KMS-11 (cell line): ENCODE data around the gene MAML2.

Experiments
- H2AFZ ChIP-seq: fragments of 200-600 bp; sonication (generic); 2 replicates; pipeline ENCODE4 v1.6.1; 2016; ENCODE audit warnings: antibody characterized with exemption, mixed run types, low read depth
- H3K27ac ChIP-seq: fragments of 200-600 bp; sonication (generic); 2 replicates; pipeline ENCODE4 v1.6.1; 2016; ENCODE audit warnings: mild to moderate bottlenecking, mixed run types
- H3K27me3 ChIP-seq: fragments of 200-600 bp; sonication (generic); 2 replicates; pipeline ENCODE4 v1.6.1; 2017; ENCODE audit warnings: mild to moderate bottlenecking, low read depth, mixed run types, moderate library complexity; ENCODE audit not compliant: insufficient read depth
- H3K36me3 ChIP-seq: fragments of 200-600 bp; sonication (generic); 2 replicates; pipeline ENCODE4 v1.6.1; 2017; ENCODE audit warnings: mild to moderate bottlenecking, mixed run types; ENCODE audit not compliant: insufficient read depth
- H3K4me1 ChIP-seq: fragments of 200-600 bp; sonication (generic); 2 replicates; pipeline ENCODE4 v1.6.1; 2016; ENCODE audit warnings: mild to moderate bottlenecking, low read depth, mixed run types; ENCODE audit not compliant: poor library complexity, severe bottlenecking
- H3K4me2 ChIP-seq: fragments of 200-600 bp; sonication (generic); 2 replicates; pipeline ENCODE4 v1.7.0; 2016; ENCODE audit warnings: mild to moderate bottlenecking, mixed run types
- H3K4me3 ChIP-seq: fragments of 200-600 bp; sonication (generic); IDR thresholded peaks from 2 replicates; pipeline ENCODE4 v1.6.1; 2017; ENCODE audit warnings: low read depth, low read length, mixed read lengths; ENCODE audit not compliant: insufficient read depth
- H3K79me2 ChIP-seq: fragments of 200-600 bp; sonication (generic); 2 replicates; pipeline ENCODE4 v1.6.1; 2016; ENCODE audit warnings: low read depth, mixed run types; ENCODE audit not compliant: insufficient read depth
- H3K9ac ChIP-seq: fragments of 200-600 bp; sonication (generic); 2 replicates; pipeline ENCODE4 v1.6.1; 2016; ENCODE audit warnings: mild to moderate bottlenecking, mixed run types
- H4K20me1 ChIP-seq: fragments of 200-600 bp; sonication (generic); 2 replicates; pipeline ENCODE4 v1.6.1; 2016; ENCODE audit warnings: mild to moderate bottlenecking, mixed run types; ENCODE audit not compliant: insufficient read depth
- TF ChIP-seq, protein P1 (sequence below): fragments of 200-600 bp; sonication (generic); conservative IDR thresholded peaks from 2 replicates; pipeline ENCODE4 v1.6.1; 2017; ENCODE audit warnings: low read depth, mild to moderate bottlenecking, antibody characterized with exemption, low read length, moderate library complexity, mixed read lengths

Gene MAML2

DNA sequence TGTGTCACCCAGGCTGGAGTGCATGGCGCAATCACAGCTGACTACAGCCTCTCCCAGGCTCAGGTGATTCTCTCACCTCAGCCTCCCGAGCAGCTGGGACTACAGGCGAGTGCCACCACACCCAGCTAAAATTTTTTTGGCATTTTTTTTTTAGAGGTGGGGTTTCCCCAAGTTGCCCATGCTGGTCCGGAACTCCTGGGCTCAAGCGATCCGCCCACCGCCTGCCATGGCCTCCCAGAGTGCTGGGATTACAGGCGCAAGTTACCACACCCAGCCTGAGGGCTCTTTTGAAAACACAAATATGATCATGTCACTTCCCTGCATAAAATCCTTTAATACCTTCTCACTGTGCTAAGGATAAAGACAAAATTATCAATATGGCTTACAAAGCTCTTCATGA is 88.1 kb downstream of the MAML2 start:
- Histone ChIP-seq H3K27me3 (no peaks in the 10 kb centered on the region), H3K4me2 (no peak overlapping the region), H4K20me1 (no peaks in the 10 kb centered on the region), H3K4me1 (peaks cover 25% of the 10 kb centered on the region), H3K9ac (no peak overlapping the region), H3K36me3 (no peaks in the 10 kb centered on the region), H3K27ac (no peak overlapping the region), H3K4me3 (no peak overlapping the region), H3K79me2 (no peaks in the 10 kb centered on the region), H2AFZ (no peak overlapping the region)
- TF ChIP-seq, protein P1, sequence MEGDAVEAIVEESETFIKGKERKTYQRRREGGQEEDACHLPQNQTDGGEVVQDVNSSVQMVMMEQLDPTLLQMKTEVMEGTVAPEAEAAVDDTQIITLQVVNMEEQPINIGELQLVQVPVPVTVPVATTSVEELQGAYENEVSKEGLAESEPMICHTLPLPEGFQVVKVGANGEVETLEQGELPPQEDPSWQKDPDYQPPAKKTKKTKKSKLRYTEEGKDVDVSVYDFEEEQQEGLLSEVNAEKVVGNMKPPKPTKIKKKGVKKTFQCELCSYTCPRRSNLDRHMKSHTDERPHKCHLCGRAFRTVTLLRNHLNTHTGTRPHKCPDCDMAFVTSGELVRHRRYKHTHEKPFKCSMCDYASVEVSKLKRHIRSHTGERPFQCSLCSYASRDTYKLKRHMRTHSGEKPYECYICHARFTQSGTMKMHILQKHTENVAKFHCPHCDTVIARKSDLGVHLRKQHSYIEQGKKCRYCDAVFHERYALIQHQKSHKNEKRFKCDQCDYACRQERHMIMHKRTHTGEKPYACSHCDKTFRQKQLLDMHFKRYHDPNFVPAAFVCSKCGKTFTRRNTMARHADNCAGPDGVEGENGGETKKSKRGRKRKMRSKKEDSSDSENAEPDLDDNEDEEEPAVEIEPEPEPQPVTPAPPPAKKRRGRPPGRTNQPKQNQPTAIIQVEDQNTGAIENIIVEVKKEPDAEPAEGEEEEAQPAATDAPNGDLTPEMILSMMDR = no peak

DNA sequence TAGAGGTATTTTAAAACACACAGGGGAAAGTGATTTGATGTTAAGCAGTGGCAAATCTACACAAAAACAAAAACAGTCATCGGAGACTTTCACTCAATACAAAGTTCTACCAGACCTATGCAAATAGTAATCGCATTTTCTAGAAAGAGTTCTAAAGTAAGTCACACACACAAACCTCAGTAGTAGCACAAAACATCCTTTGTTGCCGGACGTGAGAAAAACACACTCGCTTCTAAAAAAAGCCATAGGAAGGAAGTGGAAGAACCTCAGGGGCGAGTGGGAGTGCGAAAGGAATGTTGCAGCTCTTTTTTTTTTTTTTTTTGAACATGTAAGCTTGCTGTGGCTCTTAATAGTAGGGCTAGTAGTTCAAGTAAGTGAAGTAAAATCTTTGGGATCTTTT is 88.9 kb downstream of the MAML2 start:
- no peak overlapping the region for H3K4me2 ChIP-seq
- no peak overlapping the region for H3K27ac ChIP-seq
- TF ChIP-seq, protein P1 = no peak
- no peaks in the 10 kb centered on the region for H3K79me2 ChIP-seq
- no peak overlapping the region for H2AFZ ChIP-seq
- H3K9ac ChIP-seq = no peak overlapping the region
- no peaks in the 10 kb centered on the region for H4K20me1 ChIP-seq
- H3K36me3 ChIP-seq = no peaks in the 10 kb centered on the region
- H3K4me1 ChIP-seq = peaks cover 21% of the 10 kb centered on the region
- no peaks in the 10 kb centered on the region for H3K27me3 ChIP-seq
- no peak overlapping the region for H3K4me3 ChIP-seq

DNA sequence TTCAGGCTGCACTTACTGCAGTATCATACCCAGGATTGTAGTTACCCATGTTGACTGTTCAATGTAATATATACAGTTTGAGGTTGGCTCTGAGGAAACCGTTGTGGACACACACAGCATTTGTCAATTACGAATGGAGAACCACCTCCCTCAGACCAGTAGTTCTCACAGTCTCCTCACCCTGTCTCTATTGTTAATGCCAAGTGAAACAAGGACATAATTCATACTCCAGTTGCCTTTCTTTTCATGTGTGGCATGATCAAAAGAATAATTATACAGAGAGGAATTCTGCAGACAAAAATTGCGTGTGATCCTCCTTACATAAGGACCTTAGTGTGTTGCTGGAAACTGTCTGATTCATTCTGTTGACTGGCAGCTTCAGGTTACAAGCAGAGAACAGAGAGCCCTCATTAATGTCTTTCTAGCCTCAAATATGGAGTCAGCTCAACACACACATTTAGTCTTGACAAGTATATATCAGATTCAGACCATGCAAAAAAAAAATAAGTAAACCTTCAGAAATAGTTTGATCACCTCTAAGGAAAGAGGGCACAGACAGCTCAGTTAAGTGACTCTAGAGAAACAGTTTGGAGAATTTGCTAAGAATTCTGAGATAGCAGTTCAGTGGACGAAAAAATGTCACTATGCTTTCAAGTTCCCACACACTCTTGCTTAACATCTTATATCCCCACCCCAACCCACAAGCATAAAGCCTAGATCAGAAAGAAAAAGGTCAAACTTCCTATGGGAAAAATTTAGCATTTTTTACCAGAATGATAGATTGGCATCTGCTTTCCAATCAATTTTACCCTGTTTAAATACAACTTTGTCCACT is 96.1 kb downstream of the MAML2 start:
- H2AFZ ChIP-seq = no peak overlapping the region
- TF ChIP-seq, protein P1 = no peak
- no peaks in the 10 kb centered on the region for H3K27me3 ChIP-seq
- no peak overlapping the region for H3K4me3 ChIP-seq
- no peak overlapping the region for H3K4me2 ChIP-seq
- H3K9ac ChIP-seq = no peak overlapping the region
- no peaks in the 10 kb centered on the region for H3K36me3 ChIP-seq
- no peaks in the 10 kb centered on the region for H4K20me1 ChIP-seq
- H3K4me1 ChIP-seq = no peaks in the 10 kb centered on the region
- H3K79me2 ChIP-seq = no peaks in the 10 kb centered on the region
- H3K27ac ChIP-seq = no peak overlapping the region

DNA sequence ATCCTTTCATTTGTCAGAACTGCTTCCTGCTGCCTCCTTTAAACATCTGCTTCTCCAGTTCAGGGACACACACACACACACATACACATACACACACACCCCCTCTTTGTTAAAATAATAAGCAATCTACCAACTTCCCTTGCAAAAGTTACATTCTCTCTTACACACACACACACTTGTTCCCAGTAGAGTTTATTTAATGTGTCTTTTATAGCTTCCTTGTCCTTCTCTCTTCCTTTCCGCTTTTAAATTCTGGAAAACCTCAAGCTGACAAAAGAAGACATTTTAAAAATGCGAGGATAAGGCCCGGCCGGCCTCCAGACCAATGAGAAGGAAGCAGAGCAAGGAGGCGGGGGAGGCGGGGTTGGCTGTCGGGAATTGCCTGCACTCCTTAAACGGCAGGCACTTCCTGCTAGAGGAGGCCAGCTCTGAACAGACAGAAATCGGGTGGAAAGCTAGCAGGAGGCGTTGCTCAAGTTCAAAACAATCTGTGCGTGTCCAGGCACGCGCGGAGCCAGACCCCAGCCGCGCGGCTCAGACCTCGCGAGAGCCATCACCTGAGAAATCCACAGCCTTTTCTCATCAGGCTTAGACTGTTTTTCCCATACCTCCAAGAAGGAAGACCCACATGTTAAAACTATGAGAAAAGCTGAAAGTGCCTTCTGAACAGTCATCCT is 99.9 kb downstream of the MAML2 start:
- no peaks in the 10 kb centered on the region for H3K36me3 ChIP-seq
- no peaks in the 10 kb centered on the region for H3K4me1 ChIP-seq
- H2AFZ ChIP-seq = no peak overlapping the region
- H3K9ac ChIP-seq = no peak overlapping the region
- H4K20me1 ChIP-seq = no peaks in the 10 kb centered on the region
- H3K4me2 ChIP-seq = no peak overlapping the region
- no peaks in the 10 kb centered on the region for H3K79me2 ChIP-seq
- H3K4me3 ChIP-seq = no peak overlapping the region
- no peak overlapping the region for H3K27ac ChIP-seq
- TF ChIP-seq, protein P1 = no peak
- H3K27me3 ChIP-seq = no peaks in the 10 kb centered on the region
